HG03196 (cell line): ENCODE data around the gene GPD1L.
"Not testable (repeated sequence)": the region's sequence is repeated elsewhere in the genome, so short reads cannot be mapped to it uniquely, and the experiment has no call there.

Experiments used
- ATAC-seq: cut with Tn5 transposase; IDR thresholded peaks from one replicate; pipeline ENCODE4 v1.9.1; 2021; ENCODE audit not compliant: unreplicated experiment

GPD1L gene

GRCh38 chr3:32106132-32106928 lies at the start of gene GPD1L:
Gene GPD1L, plus strand, starts transcription at chr3:32106620. Its CDS starts 92 bp downstream, at chr3:32106712.
- peak; percentile 100 for ATAC-seq

- ATAC-seq, result not testable (repeated sequence)
These were observed 48.0 kb upstream of the GPD1L start for GRCh38 chr3:32058465-32058864.

GRCh38 chr3:32062950-32063582 lies 43.4 kb upstream of the GPD1L start:
- ATAC-seq, result no peak

- ATAC-seq, result no peak
These were observed 39.7 kb upstream of the GPD1L start for GRCh38 chr3:32066686-32067085.

GRCh38 chr3:32074194-32074593 lies 32.2 kb upstream of the GPD1L start:
- not testable (repeated sequence) for ATAC-seq

GRCh38 chr3:32076566-32076965 lies 29.9 kb upstream of the GPD1L start:
- ATAC-seq, result no peak

GRCh38 chr3:32077260-32078084 lies 28.9 kb upstream of the GPD1L start:
- no peak for ATAC-seq

GRCh38 chr3:32078085-32078634 lies 28.3 kb upstream of the GPD1L start:
- ATAC-seq, result no peak

GRCh38 chr3:32078864-32079263 lies 27.6 kb upstream of the GPD1L start:
- ATAC-seq, result no peak

- ATAC-seq, result no peak
These were observed 23.7 kb upstream of the GPD1L start for GRCh38 chr3:32082721-32083120.

- ATAC-seq, result no peak
These were observed 22.6 kb upstream of the GPD1L start for GRCh38 chr3:32083702-32084270.

- ATAC-seq, result no peak
These were observed 21.6 kb upstream of the GPD1L start for GRCh38 chr3:32084870-32085269.

- no peak for ATAC-seq
These were observed 20.0 kb upstream of the GPD1L start for GRCh38 chr3:32086464-32086863.

GRCh38 chr3:32089476-32089875 lies 16.9 kb upstream of the GPD1L start:
- ATAC-seq, result no peak

GRCh38 chr3:32093204-32093603 lies 13.2 kb upstream of the GPD1L start:
- no peak for ATAC-seq

GRCh38 chr3:32095431-32095830 lies 11.0 kb upstream of the GPD1L start:
- no peak for ATAC-seq

- no peak for ATAC-seq
These were observed 8.7 kb upstream of the GPD1L start for GRCh38 chr3:32097768-32098167.

- ATAC-seq, result no peak
These were observed 7.9 kb upstream of the GPD1L start for GRCh38 chr3:32098528-32098927.

GRCh38 chr3:32100465-32100864 lies 6.0 kb upstream of the GPD1L start:
- no peak for ATAC-seq

GRCh38 chr3:32102289-32102688 lies 4.1 kb upstream of the GPD1L start:
- no peak for ATAC-seq

GRCh38 chr3:32104492-32104891 lies 1.9 kb upstream of the GPD1L start:
- no peak for ATAC-seq
